Activated naive CD8-positive, alpha-beta T cell treated with anti-CD3 and anti-CD28 coated beads, Interleukin-2, amount 10 ng/mL, durations not matched to agents 7 days and 5 days (primary cell): Measurements from ENCODE around the gene WDR47. TPM values are rescaled to one million over a fixed set of nuclear protein-coding genes. Genes with fewer than 3 reads are reported as not detected.
A peak's percentile ranks its signal among the peaks of the same experiment; 100 is the strongest.
"Not testable (repeated sequence)": the region's sequence is repeated elsewhere in the genome, so short reads cannot be mapped to it uniquely, and the experiment has no call there.

Experiments
- ATAC-seq: fragments of 150-1000 bp; cut with Tn5 transposase; one replicate; pipeline ENCODE4 v1.10.0; 2021; ENCODE audit warnings: low read depth, moderate library complexity
- POLR2A ChIA-PET: fragments of 350-600 bp; sonication (Branson Sonifier 250); formaldehyde crosslinking; loops from one replicate; lab custom pipeline; 2021; ENCODE audit warnings: antibody characterized with exemption; lab: Charles Lee
- DNase-seq: peaks from one replicate; pipeline ENCODE4 v3.0.0; 2021
- H3K27ac Mint-ChIP-seq: one replicate; pipeline ENCODE4 v1.8.0; 2022; ENCODE audit warnings: mild to moderate bottlenecking, mixed read lengths
- H3K27me3 Mint-ChIP-seq: one replicate; pipeline ENCODE4 v1.8.0; 2022; ENCODE audit warnings: mild to moderate bottlenecking, moderate library complexity, mixed read lengths
- H3K36me3 Mint-ChIP-seq: one replicate; pipeline ENCODE4 v1.8.0; 2021; ENCODE audit warnings: mild to moderate bottlenecking, mixed read lengths
- H3K4me1 Mint-ChIP-seq: one replicate; pipeline ENCODE4 v1.8.0; 2021; ENCODE audit warnings: mixed read lengths
- H3K4me3 Mint-ChIP-seq: one replicate; pipeline ENCODE4 v1.8.0; 2022; ENCODE audit warnings: mild to moderate bottlenecking, moderate library complexity, mixed read lengths
- H3K9me3 Mint-ChIP-seq: one replicate; pipeline ENCODE4 v1.8.0; 2021; ENCODE audit warnings: mixed read lengths
- total RNA-seq, 2 experiments: library from RNA; stranded (reverse); gene quantifications; one replicate each; pipeline ENCODE4 v1.2.3, GENCODE V29; 2021

Gene WDR47
- total RNA-seq, 2 experiments from 2014 or later = 12.4 to 14.7 TPM

- Mint-ChIP-seq H3K9me3 (no peaks in the 10 kb centered on the region), H3K4me3 (peak within 1 kb of the TSS; percentile 97)
Measured at GRCh38 chr1:109075531-109076490, 33.9 kb upstream of the WDR47 start, which contains the start of gene TAF13. Gene TAF13 (minus strand): TSS chr1:109076003. CDS start chr1:109075947, 56 bp downstream.

GRCh38 chr1:109069294-109069693, 27.4 kb upstream of the WDR47 start:
- Mint-ChIP-seq H3K4me3 (no peak overlapping the region), H3K27ac (no peak overlapping the region), H3K9me3 (no peaks in the 10 kb centered on the region), H3K4me1 (peaks cover under 1% of the 10 kb centered on the region), H3K36me3 (peaks cover 16% of the 10 kb centered on the region), H3K27me3 (no peaks in the 10 kb centered on the region)
- DNase-seq (no peak), ATAC-seq (no peak)
- POLR2A ChIA-PET = no interaction called here

More at GRCh38 chr1:109075531-109076490, 33.9 kb upstream of the WDR47 start, which contains the start of gene TAF13:
- H3K4me1 Mint-ChIP-seq = peaks cover 8% of the 10 kb centered on the region
- DNase-seq (peak; percentile 89), ATAC-seq (peak; percentile 99)
- peaks cover 6% of the 10 kb centered on the region for H3K36me3 Mint-ChIP-seq
- POLR2A ChIA-PET = interaction anchor here (0.6 to 2.7 kb wide), 8 partner anchors 9 to 463 kb away, joined by 3 to 31 read pairs (median 6); partner anchors contain the start of genes CLCC1, TMEM167B and WDR47
- peak within 1 kb of the TSS; percentile 97 for H3K27ac Mint-ChIP-seq
- H3K27me3 Mint-ChIP-seq = no peaks in the 10 kb centered on the region

DNA sequence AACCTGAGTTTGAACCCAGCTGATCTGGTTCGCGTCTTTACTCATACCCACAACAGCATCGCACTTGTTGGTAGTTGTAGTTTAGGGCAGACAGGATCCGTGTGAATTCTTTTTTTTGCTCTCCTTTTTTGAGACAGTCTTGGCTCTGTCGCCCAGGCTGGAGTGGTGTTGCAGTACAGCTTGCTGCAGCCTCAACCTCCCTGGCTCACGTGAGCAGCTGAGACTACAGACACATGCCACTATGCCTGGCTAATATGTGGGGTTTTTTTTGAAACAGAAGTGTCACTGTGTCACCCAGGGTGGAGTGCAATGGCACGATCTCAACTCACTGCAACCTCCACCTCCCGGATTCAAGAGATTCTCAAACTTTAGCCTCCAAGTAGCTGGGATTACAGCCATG, 26.0 kb upstream of the WDR47 start:
- Mint-ChIP-seq H3K27ac (no peak overlapping the region), H3K36me3 (peaks cover 13% of the 10 kb centered on the region), H3K4me1 (no peaks in the 10 kb centered on the region), H3K27me3 (no peaks in the 10 kb centered on the region), H3K9me3 (no peaks in the 10 kb centered on the region), H3K4me3 (no peak overlapping the region)
- ATAC-seq = no peak
- no peak for DNase-seq
- POLR2A ChIA-PET = no interaction called here

GRCh38 chr1:109065137-109065536, 23.2 kb upstream of the WDR47 start:
- no peak for ATAC-seq
- no peak overlapping the region for H3K27ac Mint-ChIP-seq
- peaks cover 12% of the 10 kb centered on the region for H3K36me3 Mint-ChIP-seq
- no peaks in the 10 kb centered on the region for H3K9me3 Mint-ChIP-seq
- H3K4me3 Mint-ChIP-seq = no peak overlapping the region
- no peaks in the 10 kb centered on the region for H3K4me1 Mint-ChIP-seq
- DNase-seq = no peak
- POLR2A ChIA-PET = no interaction called here
- H3K27me3 Mint-ChIP-seq = no peaks in the 10 kb centered on the region

DNA sequence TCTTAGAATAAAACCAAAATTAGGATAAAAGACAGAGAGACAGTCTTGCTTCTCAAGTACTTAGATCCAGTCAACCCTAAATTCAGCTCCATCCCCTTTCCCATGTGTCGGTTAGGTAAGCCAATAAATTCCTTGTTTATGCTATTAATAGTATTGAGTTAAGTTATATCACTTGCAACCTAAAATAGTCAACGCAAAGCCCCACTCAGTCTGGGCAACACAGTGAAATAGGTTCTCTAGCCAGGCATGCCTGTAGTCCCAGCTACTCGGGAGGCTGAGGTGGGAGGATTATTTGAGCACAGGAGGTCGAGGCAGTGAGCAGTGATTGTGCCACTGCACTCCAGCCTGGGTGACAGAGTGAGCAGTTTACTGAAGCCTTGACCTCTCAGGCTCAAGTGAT, 19.3 kb upstream of the WDR47 start:
- POLR2A ChIA-PET = no interaction called here
- DNase-seq = no peak
- no peaks in the 10 kb centered on the region for H3K9me3 Mint-ChIP-seq
- H3K27ac Mint-ChIP-seq = no peak overlapping the region
- ATAC-seq = no peak
- no peaks in the 10 kb centered on the region for H3K4me1 Mint-ChIP-seq
- peaks cover 7% of the 10 kb centered on the region for H3K36me3 Mint-ChIP-seq
- H3K27me3 Mint-ChIP-seq = no peaks in the 10 kb centered on the region
- no peak overlapping the region for H3K4me3 Mint-ChIP-seq

- H3K27me3 Mint-ChIP-seq = no peaks in the 10 kb centered on the region
- no peaks in the 10 kb centered on the region for H3K4me1 Mint-ChIP-seq
- H3K36me3 Mint-ChIP-seq = peaks cover 7% of the 10 kb centered on the region
- H3K9me3 Mint-ChIP-seq = no peaks in the 10 kb centered on the region
- no peak for ATAC-seq
- no peak for DNase-seq
- POLR2A ChIA-PET = no interaction called here
- H3K4me3 Mint-ChIP-seq = no peak overlapping the region
- no peak overlapping the region for H3K27ac Mint-ChIP-seq
Measured at GRCh38 chr1:109060707-109061106, 18.8 kb upstream of the WDR47 start.

GRCh38 chr1:109059026-109059425, 17.1 kb upstream of the WDR47 start:
- Mint-ChIP-seq H3K27ac (no peak overlapping the region), H3K4me1 (no peaks in the 10 kb centered on the region), H3K27me3 (no peaks in the 10 kb centered on the region), H3K4me3 (no peak overlapping the region), H3K36me3 (no peaks in the 10 kb centered on the region), H3K9me3 (no peaks in the 10 kb centered on the region)
- DNase-seq = no peak
- ATAC-seq = no peak
- POLR2A ChIA-PET = interaction anchor here (0.7 kb wide), 1 partner anchor 158 kb away, joined by 3 read pairs; no protein-coding TSS in a partner anchor

DNA sequence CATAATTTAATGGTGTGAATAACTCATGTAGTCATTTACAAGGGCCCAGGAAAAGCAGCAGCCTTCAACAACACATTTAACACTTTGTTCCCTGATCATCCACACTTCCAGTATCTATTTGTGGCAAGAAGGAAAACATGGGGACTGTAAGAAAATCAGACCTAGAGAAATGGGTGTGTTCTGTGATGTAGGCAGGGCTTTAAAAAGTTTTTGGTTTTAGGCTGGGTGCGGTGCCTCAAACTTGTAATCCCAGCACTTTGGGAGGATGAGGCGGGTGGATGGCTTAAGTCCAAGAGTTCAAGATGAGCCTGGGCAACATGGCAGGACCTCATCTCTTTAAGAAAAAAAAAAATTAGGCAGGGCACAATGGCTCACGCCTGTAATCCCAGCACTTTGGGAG, 14.2 kb upstream of the WDR47 start:
- no peaks in the 10 kb centered on the region for H3K27me3 Mint-ChIP-seq
- no peaks in the 10 kb centered on the region for H3K36me3 Mint-ChIP-seq
- H3K4me3 Mint-ChIP-seq = no peak overlapping the region
- H3K27ac Mint-ChIP-seq = no peak overlapping the region
- H3K4me1 Mint-ChIP-seq = no peaks in the 10 kb centered on the region
- ATAC-seq (no peak), DNase-seq (no peak)
- H3K9me3 Mint-ChIP-seq = no peaks in the 10 kb centered on the region
- POLR2A ChIA-PET = no interaction called here

GRCh38 chr1:109052145-109052544, 10.2 kb upstream of the WDR47 start:
- POLR2A ChIA-PET, H3K27ac Mint-ChIP-seq, H3K9me3 Mint-ChIP-seq, ATAC-seq, H3K4me3 Mint-ChIP-seq, H3K36me3 Mint-ChIP-seq, DNase-seq, H3K27me3 Mint-ChIP-seq, H3K4me1 Mint-ChIP-seq: not testable (repeated sequence)

GRCh38 chr1:109050228-109050995, 8.5 kb upstream of the WDR47 start:
- POLR2A ChIA-PET = no interaction called here
- Mint-ChIP-seq H3K36me3 (no peaks in the 10 kb centered on the region), H3K27me3 (peaks cover 8% of the 10 kb centered on the region), H3K4me3 (no peak overlapping the region), H3K4me1 (no peaks in the 10 kb centered on the region), H3K27ac (no peak overlapping the region), H3K9me3 (no peaks in the 10 kb centered on the region)
- ATAC-seq = no peak
- DNase-seq = no peak

DNA sequence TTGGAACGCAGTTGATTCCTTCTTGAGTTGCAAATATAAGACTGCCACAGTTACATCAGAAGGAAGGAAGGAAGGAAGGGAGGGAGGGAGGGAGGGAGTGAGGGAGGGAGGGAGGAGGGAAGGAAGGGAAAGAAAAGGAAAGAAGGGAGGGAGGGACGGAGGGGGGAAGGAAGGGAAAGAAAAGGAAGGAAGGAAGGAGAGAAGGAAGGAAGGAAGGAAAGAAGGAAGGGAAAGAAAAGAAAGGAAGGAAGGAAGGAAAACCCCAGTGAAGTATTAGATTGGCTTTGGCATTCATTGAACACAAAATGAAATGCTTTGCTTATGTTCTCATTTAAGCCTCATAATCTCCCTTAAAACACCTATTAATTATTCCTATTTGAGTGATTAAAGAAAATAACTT, 6.4 kb upstream of the WDR47 start:
- H3K4me1 Mint-ChIP-seq = no peaks in the 10 kb centered on the region

GRCh38 chr1:109047339-109047738, 5.4 kb upstream of the WDR47 start:
- H3K9me3 Mint-ChIP-seq = no peaks in the 10 kb centered on the region
- ATAC-seq (no peak), DNase-seq (no peak)
- peaks cover 3% of the 10 kb centered on the region for H3K4me1 Mint-ChIP-seq
- POLR2A ChIA-PET = no interaction called here
- H3K27ac Mint-ChIP-seq = no peak overlapping the region
- H3K27me3 Mint-ChIP-seq = peaks cover 8% of the 10 kb centered on the region
- no peaks in the 10 kb centered on the region for H3K36me3 Mint-ChIP-seq
- no peak overlapping the region for H3K4me3 Mint-ChIP-seq

More for the DNA sequence above, 6.4 kb upstream of the WDR47 start:
- H3K9me3 Mint-ChIP-seq = no peaks in the 10 kb centered on the region
- H3K36me3 Mint-ChIP-seq = no peaks in the 10 kb centered on the region
- peaks cover 8% of the 10 kb centered on the region for H3K27me3 Mint-ChIP-seq
- ATAC-seq (no peak), DNase-seq (no peak)
- POLR2A ChIA-PET = no interaction called here
- no peak overlapping the region for H3K4me3 Mint-ChIP-seq
- no peak overlapping the region for H3K27ac Mint-ChIP-seq

DNA sequence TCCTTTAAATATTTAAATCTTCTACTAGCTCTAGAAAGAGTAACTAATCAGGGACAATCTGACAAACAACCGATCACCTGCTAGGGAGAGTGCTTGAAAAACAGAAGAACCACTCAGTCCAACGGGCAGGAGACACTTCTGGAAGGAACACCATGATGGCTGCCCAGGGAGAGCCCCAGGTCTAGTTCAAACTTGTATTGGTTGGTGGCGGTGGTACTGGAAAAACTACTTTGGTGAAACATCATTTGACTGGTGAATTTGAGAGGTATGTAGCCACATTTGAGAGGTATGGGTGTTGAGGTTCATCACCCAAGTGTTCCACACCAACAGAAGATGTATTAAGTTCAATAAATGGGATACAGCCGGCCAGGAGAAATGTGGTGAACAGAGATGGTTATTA, 4.8 kb upstream of the WDR47 start:
- H3K36me3 Mint-ChIP-seq = no peaks in the 10 kb centered on the region
- H3K27me3 Mint-ChIP-seq = peaks cover 8% of the 10 kb centered on the region
- no peaks in the 10 kb centered on the region for H3K9me3 Mint-ChIP-seq
- no peak overlapping the region for H3K27ac Mint-ChIP-seq
- no peak overlapping the region for H3K4me3 Mint-ChIP-seq
- POLR2A ChIA-PET = no interaction called here
- DNase-seq = no peak
- no peak for ATAC-seq
- peaks cover 4% of the 10 kb centered on the region for H3K4me1 Mint-ChIP-seq
